ENCODE measurements around the gene DCAF17. TPM values are rescaled to one million over a fixed set of nuclear protein-coding genes. Genes with fewer than 3 reads are reported as not detected.
"Not testable (repeated sequence)": the region's sequence is repeated elsewhere in the genome, so short reads cannot be mapped to it uniquely, and the experiment has no call there.

The DCAF17 gene
- total RNA-seq, 1 donor from 2014 or later: 11.3 TPM

- Histone ChIP-seq H3K27me3 (no peaks in the 10 kb centered on the region), H3K9me3 (no peaks in the 10 kb centered on the region), H3K36me3 (no peaks in the 10 kb centered on the region), H3K27ac (no peak overlapping the region), H3K4me1 (no peaks in the 10 kb centered on the region), H3K4me3 (no peak overlapping the region)
- intact Hi-C loops (cut with DNase I): no loop called here
- ATAC-seq (no peak), DNase-seq (no peak)
- TF ChIP-seq CTCF (IDR thresholded peaks at IDR 0.05): no peak
Measured at GRCh38 chr2:171487803-171488259, 53.8 kb downstream of the DCAF17 start.

GRCh38 chr2:171490577-171490976 lies 56.6 kb downstream of the DCAF17 start:
- Histone ChIP-seq H3K36me3 (no peaks in the 10 kb centered on the region), H3K4me3 (no peak overlapping the region), H3K4me1 (no peaks in the 10 kb centered on the region), H3K27me3 (no peaks in the 10 kb centered on the region), H3K27ac (no peak overlapping the region), H3K9me3 (no peaks in the 10 kb centered on the region)
- no peak for DNase-seq
- no peak for ATAC-seq
- intact Hi-C loops (cut with DNase I): no loop called here
- no peak for TF ChIP-seq CTCF (IDR thresholded peaks at IDR 0.05)

DNA sequence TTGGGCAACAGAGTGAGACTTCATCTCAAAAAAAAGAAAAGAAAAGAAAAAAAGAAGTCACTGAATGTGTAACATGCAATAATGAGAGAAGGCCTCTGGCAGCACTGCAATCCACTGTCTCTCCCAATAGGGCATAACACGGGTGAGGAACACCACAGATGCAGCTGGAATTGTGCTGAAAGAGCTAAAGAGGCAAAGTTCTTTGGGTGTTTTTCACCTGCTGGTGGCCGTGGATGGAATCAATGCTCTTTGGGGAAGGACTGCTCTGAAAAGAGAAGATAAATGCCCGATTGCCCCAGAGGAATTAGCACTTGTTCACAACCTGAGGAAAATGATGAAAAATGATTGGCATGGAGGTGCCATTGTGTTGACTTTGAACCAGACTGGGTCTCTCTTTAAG lies 57.3 kb downstream of the DCAF17 start:
- H3K36me3 ChIP-seq: no peaks in the 10 kb centered on the region
- no peak for TF ChIP-seq CTCF (IDR thresholded peaks at IDR 0.05)
- H3K27ac ChIP-seq: no peak overlapping the region
- DNase-seq (no peak), ATAC-seq (no peak)
- no peaks in the 10 kb centered on the region for H3K9me3 ChIP-seq
- intact Hi-C loops (cut with DNase I): no loop called here
- no peaks in the 10 kb centered on the region for H3K27me3 ChIP-seq
- H3K4me1 ChIP-seq: no peaks in the 10 kb centered on the region
- H3K4me3 ChIP-seq: no peak overlapping the region

- no peak overlapping the region for H3K27ac ChIP-seq
- H3K36me3 ChIP-seq: no peaks in the 10 kb centered on the region
- TF ChIP-seq CTCF (IDR thresholded peaks at IDR 0.05): no peak
- H3K4me3 ChIP-seq: no peak overlapping the region
- no peak for DNase-seq
- no peaks in the 10 kb centered on the region for H3K4me1 ChIP-seq
- H3K27me3 ChIP-seq: no peaks in the 10 kb centered on the region
- ATAC-seq: no peak
- intact Hi-C loops (cut with DNase I): no loop called here
- H3K9me3 ChIP-seq: no peaks in the 10 kb centered on the region
Measured at GRCh38 chr2:171492664-171493063, 58.6 kb downstream of the DCAF17 start.

DNA sequence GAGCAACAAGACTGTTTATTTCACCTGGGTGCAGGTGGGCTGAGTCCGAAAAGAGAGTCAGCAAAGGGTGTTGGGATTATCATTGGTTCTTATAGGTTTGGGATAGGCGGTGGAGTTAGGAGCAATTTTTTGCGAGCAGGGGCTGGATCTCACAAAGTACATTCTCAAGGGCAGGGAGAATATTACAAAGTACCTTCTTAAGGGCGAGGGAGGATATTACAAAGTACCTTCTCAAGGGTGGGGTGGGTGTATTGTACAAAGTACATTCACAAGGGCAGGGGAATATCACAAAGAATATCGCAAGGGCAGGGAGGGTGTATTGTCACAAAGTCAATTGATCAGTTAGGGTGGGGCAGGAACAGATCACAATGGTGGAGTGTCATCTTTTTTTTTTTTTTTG lies 63.6 kb downstream of the DCAF17 start:
- H3K27ac ChIP-seq; DNase-seq; intact Hi-C loops (cut with DNase I); H3K27me3 ChIP-seq; H3K4me3 ChIP-seq; H3K36me3 ChIP-seq; H3K4me1 ChIP-seq; H3K9me3 ChIP-seq; ATAC-seq: not testable (repeated sequence)

GRCh38 chr2:171505374-171505773 lies 71.3 kb downstream of the DCAF17 start:
- Histone ChIP-seq H3K27ac (no peak overlapping the region), H3K27me3 (no peaks in the 10 kb centered on the region), H3K4me3 (no peak overlapping the region), H3K36me3 (no peaks in the 10 kb centered on the region), H3K4me1 (no peaks in the 10 kb centered on the region), H3K9me3 (no peaks in the 10 kb centered on the region)
- no peak for ATAC-seq
- intact Hi-C loops (cut with DNase I): no loop called here
- no peak for TF ChIP-seq CTCF (IDR thresholded peaks at IDR 0.05)
- DNase-seq: no peak
